ENCODE data around the gene CAMSAP2. TPM values are rescaled to one million over a fixed set of nuclear protein-coding genes. Genes with fewer than 3 reads are reported as not detected.

Gene CAMSAP2
- total RNA-seq, 4 donors from 2014 or later: 37.8 to 47.4 (median 46.0) TPM

DNA sequence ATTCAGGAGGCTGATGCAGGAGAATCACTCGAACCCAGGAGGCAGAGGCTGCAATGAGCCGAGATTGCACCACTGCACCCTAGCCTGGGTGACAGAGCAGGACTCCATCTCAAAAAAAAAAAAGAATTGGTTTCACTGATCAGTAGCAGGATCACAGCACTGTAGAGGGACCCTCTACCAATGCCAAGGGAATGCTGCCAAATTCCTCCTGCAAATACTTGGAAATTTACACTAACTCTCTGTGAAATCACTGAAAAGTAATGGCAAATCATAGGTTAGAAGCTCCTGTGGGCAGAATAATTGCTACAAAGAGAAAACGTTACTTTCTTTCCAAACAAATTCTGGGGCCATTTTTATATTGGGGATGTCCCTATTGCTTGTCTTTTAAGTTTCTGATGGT, 127.4 kb downstream of the CAMSAP2 start:
- TF ChIP-seq CTCF (IDR thresholded peaks at IDR 0.05) (no peak), EP300 (IDR thresholded peaks at IDR 0.05) (no peak), POLR2A (IDR thresholded peaks at IDR 0.05) (no peak), POLR2AphosphoS5 (IDR thresholded peaks at IDR 0.05) (no peak)
- peaks cover 25% of the 10 kb centered on the region for H3K27me3 ChIP-seq
- peaks cover 0 to 26% of the 10 kb centered on the region in 2 donors for H3K36me3 ChIP-seq
- H3K4me1 ChIP-seq: no peaks in the 10 kb centered on the region
- 39 to 56% methylated on average over 1 of the region's 3 CpGs for WGBS, 2 donors (ENCODE audit: low coverage in 1 of 2)
- no peak overlapping the region for H3K4me3 ChIP-seq
- no peak for ATAC-seq
- H3K9me3 ChIP-seq: no peaks in the 10 kb centered on the region
- H3K27ac ChIP-seq: no peak overlapping the region

DNA sequence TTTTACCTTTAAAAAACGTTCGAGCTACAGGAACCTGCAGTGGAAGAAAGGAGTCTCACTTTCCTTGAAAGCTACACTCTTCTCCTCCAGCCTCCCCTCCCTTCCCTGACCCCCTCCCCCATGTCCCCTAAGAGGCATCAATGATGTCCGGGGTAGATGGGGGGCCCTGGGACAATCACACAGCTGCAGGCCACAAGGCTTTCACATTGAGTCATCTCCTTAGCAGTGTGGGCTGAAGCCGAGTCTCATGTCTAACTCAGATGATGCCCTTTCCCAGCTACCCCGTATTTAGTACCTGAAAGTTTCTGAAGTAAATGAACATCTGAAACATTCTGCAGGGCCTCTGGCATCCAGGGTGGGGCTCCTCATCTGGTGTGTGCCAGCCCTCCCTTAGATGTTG, 127.8 kb downstream of the CAMSAP2 start:
- H3K4me1 ChIP-seq: no peaks in the 10 kb centered on the region
- WGBS, 2 donors (ENCODE audit: low coverage in 1 of 2): 24 to 59% methylated on average over 2 to 4 of the region's 5 CpGs
- H3K4me3 ChIP-seq: no peak overlapping the region
- no peak for TF ChIP-seq CTCF (IDR thresholded peaks at IDR 0.05)
- TF ChIP-seq EP300 (IDR thresholded peaks at IDR 0.05): no peak
- no peak for TF ChIP-seq POLR2A (IDR thresholded peaks at IDR 0.05)
- no peak for TF ChIP-seq POLR2AphosphoS5 (IDR thresholded peaks at IDR 0.05)
- no peak for ATAC-seq
- H3K27me3 ChIP-seq: peaks cover 29% of the 10 kb centered on the region
- H3K36me3 ChIP-seq: peaks cover 0 to 24% of the 10 kb centered on the region in 2 donors
- no peak overlapping the region for H3K27ac ChIP-seq
- no peaks in the 10 kb centered on the region for H3K9me3 ChIP-seq

- TF ChIP-seq CTCF (IDR thresholded peaks at IDR 0.05): no peak
- no peak for TF ChIP-seq POLR2AphosphoS5 (IDR thresholded peaks at IDR 0.05)
- no peak for TF ChIP-seq POLR2A (IDR thresholded peaks at IDR 0.05)
- no peak for TF ChIP-seq EP300 (IDR thresholded peaks at IDR 0.05)
- peaks cover 36% of the 10 kb centered on the region for H3K27me3 ChIP-seq
- H3K9me3 ChIP-seq: no peaks in the 10 kb centered on the region
- WGBS, 2 donors (ENCODE audit: low coverage in 1 of 2): 41 to 71% methylated on average over 3 to 9 of the region's 11 CpGs
- H3K27ac ChIP-seq: no peak overlapping the region
- H3K36me3 ChIP-seq: peaks cover 0 to 19% of the 10 kb centered on the region in 2 donors
- H3K4me1 ChIP-seq: no peaks in the 10 kb centered on the region
- no peak overlapping the region for H3K4me3 ChIP-seq
- ATAC-seq: no peak
These were observed 128.5 kb downstream of the CAMSAP2 start for GRCh38 chr1:200867018-200867811.

GRCh38 chr1:200869376-200869752, 130.7 kb downstream of the CAMSAP2 start:
- no peak for ATAC-seq
- H3K27me3 ChIP-seq: peaks cover 58% of the 10 kb centered on the region
- no peaks in the 10 kb centered on the region for H3K9me3 ChIP-seq
- TF ChIP-seq EP300 (IDR thresholded peaks at IDR 0.05) (no peak), POLR2A (IDR thresholded peaks at IDR 0.05) (no peak), CTCF (IDR thresholded peaks at IDR 0.05) (no peak), POLR2AphosphoS5 (IDR thresholded peaks at IDR 0.05) (no peak)
- no peaks in the 10 kb centered on the region for H3K36me3 ChIP-seq
- no peak overlapping the region for H3K4me3 ChIP-seq
- H3K4me1 ChIP-seq: peaks cover 0 to 14% (median 12%) of the 10 kb centered on the region in 3 donors
- WGBS, 2 donors (ENCODE audit: low coverage in 1 of 2): 76 to 84% methylated on average over 3 to 5 of the region's 5 CpGs
- no peak overlapping the region for H3K27ac ChIP-seq
